Cardiac fibroblast (primary cell): ENCODE data around the gene TMEM74B.

Experiments
- DNase-seq, 2 donors: peaks; one replicate each; pipeline versions ENCODE4 v3.0.0 to v3.0.0-alpha.2; 2010; ENCODE audit warnings: low read depth in 2 of 2
- H3K4me3 ChIP-seq, 2 donors: replicated peaks in 1 of 2; 1 replicate in 1 of 2; 2 replicates in 1 of 2; pipeline ENCODE4 v1.5.1; 2011; ENCODE audit warnings: low read depth in 2 of 2, low read length in 2 of 2, mild to moderate bottlenecking in 2 of 2, moderate library complexity in 1 of 2
- TF ChIP-seq, protein P1 (sequence below): IDR thresholded peaks from one replicate; pipeline ENCODE4 v1.5.1; 2011; ENCODE audit warnings: low read depth, mild to moderate bottlenecking, low read length, inconsistent platforms

Gene TMEM74B

GRCh38 chr20:1169224-1169623, 15.6 kb downstream of the TMEM74B start:
- DNase-seq: no peak
- TF ChIP-seq, protein P1, sequence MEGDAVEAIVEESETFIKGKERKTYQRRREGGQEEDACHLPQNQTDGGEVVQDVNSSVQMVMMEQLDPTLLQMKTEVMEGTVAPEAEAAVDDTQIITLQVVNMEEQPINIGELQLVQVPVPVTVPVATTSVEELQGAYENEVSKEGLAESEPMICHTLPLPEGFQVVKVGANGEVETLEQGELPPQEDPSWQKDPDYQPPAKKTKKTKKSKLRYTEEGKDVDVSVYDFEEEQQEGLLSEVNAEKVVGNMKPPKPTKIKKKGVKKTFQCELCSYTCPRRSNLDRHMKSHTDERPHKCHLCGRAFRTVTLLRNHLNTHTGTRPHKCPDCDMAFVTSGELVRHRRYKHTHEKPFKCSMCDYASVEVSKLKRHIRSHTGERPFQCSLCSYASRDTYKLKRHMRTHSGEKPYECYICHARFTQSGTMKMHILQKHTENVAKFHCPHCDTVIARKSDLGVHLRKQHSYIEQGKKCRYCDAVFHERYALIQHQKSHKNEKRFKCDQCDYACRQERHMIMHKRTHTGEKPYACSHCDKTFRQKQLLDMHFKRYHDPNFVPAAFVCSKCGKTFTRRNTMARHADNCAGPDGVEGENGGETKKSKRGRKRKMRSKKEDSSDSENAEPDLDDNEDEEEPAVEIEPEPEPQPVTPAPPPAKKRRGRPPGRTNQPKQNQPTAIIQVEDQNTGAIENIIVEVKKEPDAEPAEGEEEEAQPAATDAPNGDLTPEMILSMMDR: no peak
- H3K4me3 ChIP-seq: no peak overlapping the region

GRCh38 chr20:1166948-1167720, 17.6 kb downstream of the TMEM74B start:
- TF ChIP-seq, protein P1: no peak
- no peak overlapping the region for H3K4me3 ChIP-seq
- peak in 1 of 2 donors; percentile 46 for DNase-seq

DNA sequence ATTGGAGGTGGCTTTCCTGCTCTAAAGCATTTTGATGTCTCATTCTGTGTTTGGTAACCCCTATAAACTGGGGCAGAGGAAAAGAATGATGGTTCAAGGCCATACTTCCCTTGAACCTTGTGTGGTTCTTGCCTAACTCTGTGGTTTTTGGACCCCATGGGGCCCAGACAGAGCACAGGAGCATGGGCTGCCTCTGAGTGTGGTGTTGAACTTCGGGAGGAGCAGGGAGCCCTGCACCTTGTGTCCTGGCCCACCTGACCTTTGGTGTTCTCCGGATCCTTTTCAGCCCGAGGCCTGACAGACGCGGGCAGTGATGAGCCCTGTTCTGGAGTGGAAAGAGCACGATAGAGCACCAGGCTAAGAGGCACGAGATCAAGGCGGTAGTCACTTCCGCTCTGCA, 18.8 kb downstream of the TMEM74B start:
- TF ChIP-seq, protein P1: no peak
- DNase-seq: no peak
- no peak overlapping the region for H3K4me3 ChIP-seq

GRCh38 chr20:1165521-1165920, 19.3 kb downstream of the TMEM74B start:
- no peak for DNase-seq
- no peak overlapping the region for H3K4me3 ChIP-seq
- TF ChIP-seq, protein P1: no peak

DNA sequence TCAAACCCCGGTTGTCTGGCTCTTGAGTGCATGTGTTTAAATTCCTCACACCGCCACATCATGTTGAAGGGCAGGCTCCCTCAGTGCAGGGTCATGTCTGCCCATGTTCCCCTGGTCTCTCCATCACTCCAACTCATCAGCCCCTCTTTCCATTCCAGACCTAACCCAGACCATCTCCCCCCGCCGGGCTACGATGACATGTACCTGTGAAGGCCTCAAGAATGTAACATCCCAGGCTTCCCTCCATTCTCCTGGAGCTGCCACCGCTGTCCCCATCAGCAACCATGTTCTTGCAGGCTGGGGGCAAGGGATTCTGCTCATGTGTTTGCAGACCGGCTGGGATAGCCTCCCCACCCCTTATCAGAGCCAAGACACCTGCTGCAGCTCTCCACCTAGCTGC, 19.9 kb downstream of the TMEM74B start:
- TF ChIP-seq, protein P1: no peak
- no peak for DNase-seq
- H3K4me3 ChIP-seq: no peak overlapping the region

GRCh38 chr20:1163653-1164052, 21.1 kb downstream of the TMEM74B start:
- H3K4me3 ChIP-seq: no peak overlapping the region
- TF ChIP-seq, protein P1: no peak
- DNase-seq: no peak

- no peak for DNase-seq
- TF ChIP-seq, protein P1: no peak
Observed at GRCh38 chr20:1163105-1163504, 21.7 kb downstream of the TMEM74B start.

More at GRCh38 chr20:1163105-1163504, 21.7 kb downstream of the TMEM74B start:
- H3K4me3 ChIP-seq: no peak overlapping the region
